Subcutaneous adipose tissue (tissue), 4 donors: ENCODE data around the gene FIBP. TPM values are rescaled to one million over a fixed set of nuclear protein-coding genes. Genes with fewer than 3 reads are reported as not detected.

ENCODE experiments used
- CTCF ChIP-seq: fragments of 450-650 bp; IDR thresholded peaks from one replicate; pipeline ENCODE4 v1.5.1; 2016; ENCODE audit warnings: low read depth, mild to moderate bottlenecking, control low read depth, antibody characterized with exemption, moderate library complexity
- total RNA-seq, 4 donors: library from RNA; depleted of rRNA; stranded (reverse); fragments of >200 nt; gene quantifications; one replicate each; pipeline ENCODE4 v1.1.0, GENCODE V29; 2016

FIBP gene
- total RNA-seq, 4 donors from 2014 or later = 43.8 to 64.2 (median 51.9) TPM

DNA sequence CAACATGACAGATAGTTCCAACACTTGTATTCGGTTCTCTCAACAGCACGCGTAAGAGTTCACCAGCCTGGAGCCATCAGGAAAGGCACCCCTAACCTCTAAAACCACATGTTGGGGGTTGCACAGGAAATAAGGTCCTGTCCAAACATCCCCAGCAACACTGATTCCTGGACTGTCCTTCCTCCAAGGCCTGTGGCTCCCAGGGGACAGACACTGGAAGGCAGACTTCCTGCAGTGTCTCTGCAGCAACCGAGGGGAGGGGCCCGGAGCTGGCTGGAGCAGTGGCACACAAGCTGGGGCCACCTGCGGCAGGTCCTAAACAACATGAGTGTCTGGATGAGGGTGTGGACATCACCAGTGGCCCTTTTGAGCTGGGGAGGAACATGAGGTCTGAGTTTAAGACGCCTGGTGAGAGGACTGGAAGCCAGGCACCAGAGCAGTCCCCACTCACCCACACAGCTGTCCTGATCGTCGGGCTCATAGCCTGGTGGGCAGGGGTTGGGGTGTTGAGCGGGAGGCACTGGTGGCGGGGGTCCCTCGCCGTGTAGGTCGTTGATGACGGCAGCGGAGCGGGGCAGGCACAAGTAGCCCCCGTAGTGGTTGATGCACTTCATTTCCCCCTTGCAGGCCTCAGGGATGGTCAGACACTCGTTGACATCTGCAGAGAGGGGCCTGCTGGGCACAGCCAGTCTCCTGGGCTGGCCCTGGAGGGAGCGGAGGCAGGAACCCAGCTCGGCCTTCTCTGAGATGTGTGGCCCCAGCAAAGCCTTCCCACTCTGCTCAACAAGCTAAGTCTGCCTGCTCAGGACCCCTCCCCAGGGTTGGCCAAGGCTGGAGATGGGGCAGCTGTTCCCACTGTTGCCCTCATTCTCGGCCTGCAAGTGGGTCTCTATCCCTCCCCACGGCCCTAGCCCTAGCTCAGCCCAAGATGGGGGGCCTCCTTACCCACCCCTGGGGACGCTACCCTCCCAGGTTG, 17.3 kb downstream of the FIBP start:
- no peak for TF ChIP-seq CTCF

DNA sequence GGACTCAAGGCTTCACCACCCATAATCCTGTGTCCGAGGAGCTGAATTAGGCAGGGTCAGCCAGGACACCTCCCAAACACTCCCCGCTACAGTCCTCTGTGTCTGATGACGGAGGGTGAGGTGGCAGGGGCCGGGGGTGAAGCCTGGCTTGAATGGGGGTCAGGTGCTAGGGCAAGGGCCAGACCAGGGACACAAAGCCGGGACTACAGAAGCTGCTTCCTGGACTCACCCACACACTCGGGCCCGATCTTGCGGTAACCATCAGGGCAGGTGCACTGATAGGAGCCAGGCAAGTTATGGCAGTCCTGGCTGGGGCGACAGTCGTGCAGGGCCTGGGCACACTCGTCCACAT, 18.0 kb downstream of the FIBP start:
- no peak for TF ChIP-seq CTCF

DNA sequence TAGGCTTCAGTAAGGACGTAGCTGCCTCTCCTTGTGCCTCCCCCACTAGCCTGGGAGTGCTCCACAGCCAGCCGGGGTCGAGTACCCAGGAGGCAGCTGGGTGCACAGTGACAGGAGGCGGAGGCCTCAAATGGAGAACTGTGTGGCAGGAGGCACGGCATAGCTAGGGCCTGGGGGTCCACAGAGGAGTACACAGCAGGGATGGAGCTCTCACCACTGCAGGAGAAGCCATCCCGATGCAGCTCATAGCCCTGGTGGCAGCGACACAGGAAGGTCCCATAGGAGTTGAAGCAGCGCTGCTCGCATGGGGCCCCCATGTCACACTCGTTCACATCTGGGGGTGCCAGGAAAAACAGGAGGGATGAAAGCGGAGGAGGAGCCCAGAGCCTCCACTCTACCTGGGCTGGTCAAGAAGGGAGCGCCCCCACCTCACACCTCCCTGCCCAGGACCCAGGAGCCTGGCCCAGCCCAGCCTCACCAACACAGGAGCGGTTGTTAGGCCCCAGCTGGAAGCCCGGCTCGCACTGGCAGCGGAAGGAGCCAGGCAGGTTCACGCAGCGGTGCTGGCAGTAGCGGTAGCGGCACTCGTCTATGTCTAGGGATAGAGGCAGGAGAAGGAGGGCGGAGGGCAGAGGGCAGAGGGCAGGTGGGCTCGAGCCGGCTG, 18.5 kb downstream of the FIBP start:
- TF ChIP-seq CTCF = no peak

DNA sequence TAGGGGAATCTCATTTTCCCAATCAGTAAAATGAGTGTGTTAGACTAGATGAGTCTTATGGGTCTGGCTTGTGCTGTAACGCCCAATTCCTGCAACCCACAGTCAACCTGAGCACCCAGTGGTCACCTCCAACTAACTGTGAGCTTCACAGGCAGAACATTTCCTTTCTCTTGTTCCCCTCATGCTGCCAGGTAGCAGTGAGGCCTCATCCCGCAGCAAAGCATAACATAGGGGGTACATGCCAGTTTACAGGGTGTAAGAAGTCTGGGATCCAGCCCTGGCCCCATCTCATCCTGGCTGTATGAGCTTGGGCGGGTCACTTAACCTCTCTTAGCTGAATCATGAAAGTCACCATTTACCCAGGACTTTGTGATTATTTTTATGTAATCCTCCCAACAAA, 19.4 kb downstream of the FIBP start:
- no peak for TF ChIP-seq CTCF

DNA sequence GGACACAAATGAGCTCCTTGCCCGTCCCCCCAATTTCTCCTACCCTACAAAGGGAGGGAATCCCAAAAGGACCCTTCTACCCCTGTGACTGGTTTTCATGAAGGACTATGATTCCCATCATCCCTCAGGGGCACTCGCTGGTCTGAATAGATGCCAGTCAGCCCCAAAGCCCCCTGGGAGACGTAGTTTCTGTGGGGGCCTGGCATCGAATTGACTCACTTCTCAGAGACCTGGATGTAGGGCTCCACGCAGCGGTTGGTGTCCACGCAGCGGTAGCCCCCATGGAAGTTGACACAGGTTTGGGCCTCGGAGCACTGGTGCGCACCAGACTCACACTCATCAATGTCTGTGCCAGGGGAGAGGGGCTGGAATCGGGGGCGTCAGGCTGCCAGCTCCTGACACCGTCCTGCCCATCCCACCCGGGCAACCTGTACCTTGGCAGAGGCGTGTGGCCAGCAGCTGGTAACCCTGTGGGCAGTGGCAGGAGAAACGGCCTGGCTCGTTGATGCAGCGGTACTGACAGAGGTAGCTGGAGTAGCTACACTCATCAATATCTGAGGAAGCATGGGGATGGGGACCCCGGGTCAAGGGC, 20.1 kb downstream of the FIBP start:
- no peak for TF ChIP-seq CTCF

DNA sequence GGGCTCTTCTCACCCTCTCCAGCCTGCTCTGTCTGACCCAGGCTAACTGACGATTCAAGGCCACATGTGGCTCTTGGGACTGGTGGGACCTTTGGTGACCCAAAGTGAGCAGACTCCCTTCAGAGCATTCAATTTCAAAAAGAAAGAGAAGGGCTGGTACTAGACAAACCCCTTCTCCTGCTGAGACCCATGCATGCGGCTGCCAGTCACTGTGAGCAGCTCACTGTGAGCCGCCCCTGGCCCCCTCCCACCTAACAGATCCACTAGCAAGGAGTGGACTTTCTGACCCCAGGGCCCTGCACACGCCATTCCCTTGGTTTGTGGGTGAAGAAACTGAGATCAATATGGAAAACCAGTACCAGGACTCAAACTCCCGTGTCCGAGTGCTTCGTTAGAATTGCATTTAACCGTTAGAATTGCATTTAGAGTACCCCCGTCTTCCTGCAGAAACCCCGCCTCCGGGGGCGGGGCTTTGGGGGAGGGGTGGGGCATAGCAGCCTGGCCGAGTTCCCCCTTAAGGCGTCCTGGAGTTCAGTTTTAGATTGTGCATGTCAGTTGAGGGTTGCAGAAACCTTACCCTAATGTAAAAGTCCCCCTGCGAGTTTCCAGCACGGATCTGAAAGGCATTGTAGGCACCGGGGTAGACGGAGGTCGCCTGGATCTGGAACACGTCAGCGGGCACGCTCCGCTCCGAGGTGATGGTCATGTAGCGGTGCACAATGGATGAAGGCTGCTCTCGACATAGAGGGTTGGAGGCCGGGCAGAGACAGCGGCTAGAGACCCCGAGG, 20.8 kb downstream of the FIBP start:
- no peak for TF ChIP-seq CTCF
